Brain microvascular endothelial cell (primary cell): ENCODE data around the gene ANGPTL2.
"Not testable (repeated sequence)": the region's sequence is repeated elsewhere in the genome, so short reads cannot be mapped to it uniquely, and the experiment has no call there.

Experiments
- DNase-seq: peaks from one replicate; pipeline ENCODE4 v3.0.0-alpha.2; 2020
- H3K27ac ChIP-seq: fragments of 250-450 bp; sonication (Bioruptor Pico); 2 replicates; pipeline ENCODE4 v1.5.1; 2020; ENCODE audit warnings: mild to moderate bottlenecking, moderate library complexity
- H3K27me3 ChIP-seq: fragments of 250-450 bp; sonication (Bioruptor Pico); replicated peaks from 2 replicates; pipeline ENCODE4 v1.5.1; 2020; ENCODE audit warnings: mild to moderate bottlenecking
- H3K36me3 ChIP-seq: fragments of 250-450 bp; sonication (Bioruptor Pico); replicated peaks from 2 replicates; pipeline ENCODE4 v1.5.1; 2020; ENCODE audit warnings: mild to moderate bottlenecking
- H3K4me3 ChIP-seq: 2 replicates; pipeline ENCODE4 v1.5.1; 2011; ENCODE audit warnings: low read depth, mild to moderate bottlenecking, control low read depth, low read length, moderate library complexity
- in situ Hi-C: cut with HindIII; loops from 2 replicates; pipeline ENCODE4 v1.10.0; 2017; ENCODE audit warnings: low sequenced_read_pairs, low pct_ligation_motif_present
- TF ChIP-seq, protein P1 (sequence below): IDR thresholded peaks from 2 replicates; pipeline ENCODE4 v1.5.1; 2011; ENCODE audit warnings: low read depth, mild to moderate bottlenecking, moderate library complexity, low read length, control low read depth, inconsistent platforms; ENCODE audit errors: missing control alignments

Gene ANGPTL2

DNA sequence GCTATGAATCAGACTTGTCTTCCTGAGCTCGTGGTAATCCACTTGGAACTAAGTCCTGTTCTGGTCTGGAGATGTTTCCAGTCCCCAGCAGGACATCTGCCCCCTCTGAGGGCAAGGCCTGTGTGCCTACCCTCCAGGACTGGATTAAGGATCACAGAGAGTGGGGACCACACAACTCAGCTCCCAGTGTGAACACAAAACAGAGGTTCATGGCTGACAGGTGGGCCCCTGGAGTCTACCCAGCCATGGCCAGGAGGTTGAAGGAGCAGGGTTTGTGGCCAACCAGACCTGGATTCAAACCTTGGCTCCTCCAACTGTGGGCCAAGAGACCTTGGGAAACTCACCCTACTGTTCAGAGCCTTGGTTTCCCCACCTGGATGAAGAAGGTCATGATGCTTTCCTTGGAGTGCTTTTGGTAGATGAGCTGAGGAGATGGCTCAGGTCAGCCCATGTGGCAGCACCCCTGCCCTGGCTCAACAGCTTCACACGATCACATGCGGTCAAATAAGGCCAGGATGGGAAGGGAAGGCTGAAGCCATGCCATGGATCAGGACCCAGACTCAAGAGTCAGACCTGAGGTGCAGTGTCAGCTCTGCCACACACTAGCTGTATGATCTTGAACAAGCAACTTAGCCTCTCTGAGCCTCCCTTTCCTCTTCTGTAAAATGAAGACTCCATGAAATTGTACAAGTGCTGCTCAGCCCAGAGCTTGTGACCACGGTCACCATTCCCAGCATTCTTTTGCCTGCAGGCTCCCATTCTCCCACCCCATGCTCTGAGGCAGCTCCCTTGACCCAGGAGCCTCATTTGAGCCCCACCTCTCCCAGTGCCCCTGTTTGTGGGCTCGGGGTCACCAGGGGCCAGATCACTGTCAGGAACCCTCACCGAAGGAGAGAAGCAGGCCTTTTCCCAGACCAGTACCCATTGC, 27.3 kb upstream of the ANGPTL2 start:
- Histone ChIP-seq H3K27me3 (no peaks in the 10 kb centered on the region), H3K27ac (no peak overlapping the region), H3K36me3 (no peaks in the 10 kb centered on the region), H3K4me3 (no peak overlapping the region)
- DNase-seq, result no peak
- in situ Hi-C loops, result no loop called here
- TF ChIP-seq, protein P1, sequence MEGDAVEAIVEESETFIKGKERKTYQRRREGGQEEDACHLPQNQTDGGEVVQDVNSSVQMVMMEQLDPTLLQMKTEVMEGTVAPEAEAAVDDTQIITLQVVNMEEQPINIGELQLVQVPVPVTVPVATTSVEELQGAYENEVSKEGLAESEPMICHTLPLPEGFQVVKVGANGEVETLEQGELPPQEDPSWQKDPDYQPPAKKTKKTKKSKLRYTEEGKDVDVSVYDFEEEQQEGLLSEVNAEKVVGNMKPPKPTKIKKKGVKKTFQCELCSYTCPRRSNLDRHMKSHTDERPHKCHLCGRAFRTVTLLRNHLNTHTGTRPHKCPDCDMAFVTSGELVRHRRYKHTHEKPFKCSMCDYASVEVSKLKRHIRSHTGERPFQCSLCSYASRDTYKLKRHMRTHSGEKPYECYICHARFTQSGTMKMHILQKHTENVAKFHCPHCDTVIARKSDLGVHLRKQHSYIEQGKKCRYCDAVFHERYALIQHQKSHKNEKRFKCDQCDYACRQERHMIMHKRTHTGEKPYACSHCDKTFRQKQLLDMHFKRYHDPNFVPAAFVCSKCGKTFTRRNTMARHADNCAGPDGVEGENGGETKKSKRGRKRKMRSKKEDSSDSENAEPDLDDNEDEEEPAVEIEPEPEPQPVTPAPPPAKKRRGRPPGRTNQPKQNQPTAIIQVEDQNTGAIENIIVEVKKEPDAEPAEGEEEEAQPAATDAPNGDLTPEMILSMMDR, result no peak

DNA sequence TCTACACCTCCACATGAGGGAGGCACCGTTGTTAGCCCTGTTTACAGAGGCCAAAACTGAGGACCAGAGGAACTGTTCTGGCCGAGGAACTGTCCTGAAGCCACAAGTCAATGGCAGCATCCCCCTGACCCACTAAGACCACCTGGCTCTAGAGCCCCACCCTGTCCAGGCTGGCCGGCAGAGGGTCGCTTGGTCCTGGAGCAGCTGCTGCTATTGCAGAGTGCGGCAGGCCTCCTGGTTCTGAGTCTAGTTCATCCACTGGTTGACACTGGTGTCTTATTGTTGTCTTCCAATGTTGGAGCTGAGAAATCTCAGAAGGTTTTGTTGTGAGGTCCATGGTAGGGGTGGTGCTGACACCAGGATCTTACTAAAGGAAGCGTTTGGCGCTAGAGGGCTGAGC, 26.6 kb upstream of the ANGPTL2 start:
- TF ChIP-seq, protein P1, result no peak
- Histone ChIP-seq H3K27ac (no peak overlapping the region), H3K27me3 (no peaks in the 10 kb centered on the region), H3K4me3 (no peak overlapping the region), H3K36me3 (no peaks in the 10 kb centered on the region)
- DNase-seq, result no peak
- in situ Hi-C loops, result no loop called here

DNA sequence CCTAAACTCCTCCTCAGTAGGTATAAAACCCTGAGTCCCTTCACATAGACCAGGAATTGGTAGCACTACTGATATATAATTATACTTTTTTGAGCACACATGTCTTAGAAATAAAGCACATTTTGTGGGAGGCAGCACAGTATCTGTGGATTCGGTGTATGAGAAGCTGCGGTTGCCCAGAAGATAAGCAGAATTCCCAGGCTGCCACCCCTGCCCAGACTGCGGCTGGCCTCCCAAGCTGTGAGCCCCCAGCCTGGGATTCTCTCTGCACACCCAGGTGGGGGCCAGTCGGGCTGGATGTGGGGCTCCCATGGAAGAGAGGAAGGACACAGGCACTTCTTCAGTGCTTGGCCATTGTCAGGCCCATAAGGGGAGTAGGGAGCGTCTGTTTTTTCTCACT, 25.6 kb upstream of the ANGPTL2 start:
- H3K27ac ChIP-seq, result no peak overlapping the region
- no peaks in the 10 kb centered on the region for H3K36me3 ChIP-seq
- in situ Hi-C loops, result no loop called here
- no peak overlapping the region for H3K4me3 ChIP-seq
- DNase-seq, result no peak
- no peaks in the 10 kb centered on the region for H3K27me3 ChIP-seq
- TF ChIP-seq, protein P1, result no peak

DNA sequence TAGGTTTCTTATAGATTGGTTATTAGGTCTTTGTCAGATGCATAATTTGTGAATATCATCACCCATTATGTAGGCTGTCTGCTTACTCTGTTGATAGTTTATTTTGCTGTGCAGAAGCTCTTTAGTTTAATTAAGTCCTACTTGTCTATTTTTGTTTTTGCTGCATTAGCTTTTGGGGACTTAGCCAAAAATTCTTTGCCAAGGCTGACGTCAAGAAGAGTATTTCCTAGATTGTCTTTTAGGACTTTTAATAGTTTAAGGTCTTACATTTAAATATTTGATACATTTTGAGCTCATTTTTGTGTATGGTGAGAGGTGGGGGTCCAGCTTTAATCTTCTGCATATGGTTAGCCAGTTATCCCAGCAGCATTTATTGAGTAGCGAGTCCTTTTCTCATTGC, 24.8 kb upstream of the ANGPTL2 start:
- H3K27me3 ChIP-seq, result no peaks in the 10 kb centered on the region
- no peak overlapping the region for H3K4me3 ChIP-seq

DNA sequence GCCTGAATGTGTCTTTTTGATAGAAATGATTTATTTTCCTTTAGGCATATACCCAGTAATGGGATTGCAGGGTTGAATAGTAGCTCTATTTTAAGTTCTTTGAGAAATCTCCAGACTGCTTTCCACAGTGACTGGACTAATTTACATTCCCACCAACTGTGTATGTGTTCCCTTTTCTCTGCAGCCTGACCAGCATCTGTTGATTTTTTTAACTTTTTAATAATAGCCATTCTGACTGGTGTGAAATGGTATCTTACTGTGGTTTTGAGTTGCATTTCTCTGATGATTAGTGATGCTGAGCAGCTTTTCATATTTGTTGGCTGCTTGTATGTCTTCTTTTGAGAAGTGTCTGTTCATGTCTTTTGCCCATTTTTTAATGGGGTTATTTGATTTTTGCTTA, 24.4 kb upstream of the ANGPTL2 start:
- H3K27me3 ChIP-seq, H3K27ac ChIP-seq, DNase-seq, H3K36me3 ChIP-seq, H3K4me3 ChIP-seq, in situ Hi-C loops: not testable (repeated sequence)

More for the DNA sequence above, 24.8 kb upstream of the ANGPTL2 start:
- H3K27ac ChIP-seq, result no peak overlapping the region
- in situ Hi-C loops, result no loop called here
- TF ChIP-seq, protein P1, result no peak
- no peaks in the 10 kb centered on the region for H3K36me3 ChIP-seq
- DNase-seq, result no peak

DNA sequence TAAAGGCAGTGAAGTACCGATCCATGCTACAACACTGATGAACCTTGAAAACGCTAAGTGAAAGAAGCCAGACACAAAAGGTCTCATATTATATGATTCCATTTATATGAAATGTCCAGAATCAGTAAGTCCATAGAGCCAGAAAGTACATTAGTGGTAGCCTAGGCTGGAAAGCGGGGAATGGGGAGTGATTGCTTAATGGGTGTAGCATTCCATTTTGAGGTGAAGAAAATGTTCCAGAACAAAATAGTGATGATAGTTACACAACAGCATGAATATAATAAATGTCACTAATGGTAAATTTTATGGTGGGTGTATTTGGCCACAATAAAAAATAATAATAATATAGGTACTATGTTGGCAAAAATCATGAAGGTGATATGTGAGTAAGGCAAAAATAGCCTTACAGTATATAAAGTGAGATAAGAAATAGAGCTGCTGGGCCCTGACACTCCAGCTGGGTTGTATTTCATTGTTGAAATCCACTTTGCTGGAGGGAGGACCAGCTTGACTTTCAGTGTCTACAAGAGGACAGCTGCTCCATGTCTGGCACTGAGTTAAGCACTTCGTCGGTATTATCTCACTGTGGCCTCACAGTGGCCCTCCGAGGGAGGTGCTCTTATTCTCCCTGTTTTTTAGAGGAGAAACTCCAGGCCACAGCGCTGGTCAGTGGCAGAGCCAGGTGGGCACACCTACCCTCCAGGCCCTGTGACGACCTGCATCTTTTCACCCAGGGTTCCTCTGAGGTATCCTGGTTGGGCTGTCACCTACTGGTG, 22.4 kb upstream of the ANGPTL2 start:
- Histone ChIP-seq H3K27me3 (no peaks in the 10 kb centered on the region), H3K4me3 (no peak overlapping the region), H3K27ac (no peak overlapping the region), H3K36me3 (no peaks in the 10 kb centered on the region)
- in situ Hi-C loops, result no loop called here
- TF ChIP-seq, protein P1, result no peak
- DNase-seq, result no peak
